Kidney (tissue), 14 donors: ENCODE measurements around the gene EIF4E2. TPM values are rescaled to one million over a fixed set of nuclear protein-coding genes. Genes with fewer than 3 reads are reported as not detected.

ENCODE experiments used
- DNase-seq, 5 donors: peaks; one replicate each; pipeline ENCODE4 v3.0.0-alpha.2; 2013 to 2020
- FAIRE-seq: peaks from 2 replicates; lab custom pipeline; 2012; peaks lifted over from hg19 to GRCh38; lab: Jason Lieb, UNC
- H3K27ac ChIP-seq, 2 donors: one replicate each; pipeline ENCODE4 v1.7.0; 2013; ENCODE audit warnings: low read depth in 2 of 2, low read length in 2 of 2, inconsistent platforms in 1 of 2
- H3K27me3 ChIP-seq: one replicate; pipeline ENCODE4 v1.7.1; 2013; ENCODE audit warnings: low read length, inconsistent platforms; ENCODE audit not compliant: control insufficient read depth, insufficient read depth
- H3K36me3 ChIP-seq, 3 donors: one replicate each; pipeline versions ENCODE4 v1.7.0 to v1.7.1; 2013; ENCODE audit warnings: low read length in 3 of 3, control low read depth in 1 of 3, inconsistent platforms in 1 of 3; ENCODE audit not compliant: insufficient read depth in 3 of 3, control insufficient read depth in 2 of 3
- H3K4me1 ChIP-seq, 3 donors: one replicate each; pipeline versions ENCODE4 v1.7.0 to v1.7.1; 2013; ENCODE audit warnings: low read length in 3 of 3, inconsistent platforms in 1 of 3, low read depth in 1 of 3; ENCODE audit not compliant: control insufficient read depth in 2 of 3, insufficient read depth in 2 of 3
- H3K4me3 ChIP-seq, 3 donors: one replicate each; pipeline versions ENCODE4 v1.7.0 to v1.8.1; 2013; ENCODE audit warnings: low read length in 3 of 3, control low read depth in 1 of 3, inconsistent platforms in 1 of 3
- H3K9ac ChIP-seq, 3 donors: one replicate each; pipeline versions ENCODE4 v1.7.0 to v1.7.1; 2013; ENCODE audit warnings: low read length in 3 of 3, control low read depth in 1 of 3, inconsistent platforms in 1 of 3
- H3K9me3 ChIP-seq, 3 donors: one replicate each; pipeline versions ENCODE4 v1.7.0 to v1.7.1; 2013; ENCODE audit warnings: low read length in 3 of 3, control low read depth in 1 of 3, inconsistent platforms in 1 of 3; ENCODE audit not compliant: control insufficient read depth in 2 of 3, insufficient read depth in 1 of 3
- intact Hi-C: fragments of 100-400 bp; cut with DNase I; formaldehyde crosslinking; loops from one replicate; pipeline ENCODE4 v1.11.1; 2022
- polyA plus RNA-seq: library from polyadenylated mRNA; stranded (reverse); fragments of 350-450 nt; fragmentation: Illumina TruSeq; extraction: RNeasy Lipid Tissue Mini Kit (QIAGEN cat#74804); gene quantifications from one replicate; pipeline ENCODE4 v1.2.3, GENCODE V29; 2014; ENCODE audit warnings: low read depth, low replicate concordance; ENCODE audit not compliant: insufficient read depth
- total RNA-seq: library from RNA; stranded (reverse); fragmentation: NEBNext Ultra II Directional; extraction: Animal tissue kit (Norgen Biotek cat#: 25700); gene quantifications from one replicate; pipeline ENCODE4 v1.2.1, GENCODE V29; 2021
- TF ChIP-seq, protein P1 (sequence below): IDR thresholded peaks from 3 replicates; pipeline ENCODE4 v1.5.1; 2012; ENCODE audit warnings: mild to moderate bottlenecking, moderate library complexity, borderline replicate concordance; ENCODE audit not compliant: insufficient read depth; ENCODE audit errors: extremely low read depth
- donor health status: control.
- donor health status: control.
- donor health status: control.
- donor health status: control.
- donor health status: control.
- donor health status: DM: yes; HTN: yes; CAD: no.
- donor health status: Normal renal cell carcinoma (clear cell type).

EIF4E2 gene
- total and polyA plus RNA-seq, 2 donors from 2014 or later, result 78.3 to 79.2 TPM

- Histone ChIP-seq H3K27ac (no peak overlapping the region), H3K9me3 (no peaks in the 10 kb centered on the region), H3K9ac (no peak overlapping the region), H3K4me1 (no peaks in the 10 kb centered on the region), H3K36me3 (no peaks in the 10 kb centered on the region), H3K27me3 (no peaks in the 10 kb centered on the region), H3K4me3 (no peak overlapping the region)
- DNase-seq, result no peak
- TF ChIP-seq, protein P1, sequence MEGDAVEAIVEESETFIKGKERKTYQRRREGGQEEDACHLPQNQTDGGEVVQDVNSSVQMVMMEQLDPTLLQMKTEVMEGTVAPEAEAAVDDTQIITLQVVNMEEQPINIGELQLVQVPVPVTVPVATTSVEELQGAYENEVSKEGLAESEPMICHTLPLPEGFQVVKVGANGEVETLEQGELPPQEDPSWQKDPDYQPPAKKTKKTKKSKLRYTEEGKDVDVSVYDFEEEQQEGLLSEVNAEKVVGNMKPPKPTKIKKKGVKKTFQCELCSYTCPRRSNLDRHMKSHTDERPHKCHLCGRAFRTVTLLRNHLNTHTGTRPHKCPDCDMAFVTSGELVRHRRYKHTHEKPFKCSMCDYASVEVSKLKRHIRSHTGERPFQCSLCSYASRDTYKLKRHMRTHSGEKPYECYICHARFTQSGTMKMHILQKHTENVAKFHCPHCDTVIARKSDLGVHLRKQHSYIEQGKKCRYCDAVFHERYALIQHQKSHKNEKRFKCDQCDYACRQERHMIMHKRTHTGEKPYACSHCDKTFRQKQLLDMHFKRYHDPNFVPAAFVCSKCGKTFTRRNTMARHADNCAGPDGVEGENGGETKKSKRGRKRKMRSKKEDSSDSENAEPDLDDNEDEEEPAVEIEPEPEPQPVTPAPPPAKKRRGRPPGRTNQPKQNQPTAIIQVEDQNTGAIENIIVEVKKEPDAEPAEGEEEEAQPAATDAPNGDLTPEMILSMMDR, result no peak
- intact Hi-C loops, result no loop called here
- no peak for FAIRE-seq
Observed at GRCh38 chr2:232610081-232610480, 59.6 kb downstream of the EIF4E2 start.

DNA sequence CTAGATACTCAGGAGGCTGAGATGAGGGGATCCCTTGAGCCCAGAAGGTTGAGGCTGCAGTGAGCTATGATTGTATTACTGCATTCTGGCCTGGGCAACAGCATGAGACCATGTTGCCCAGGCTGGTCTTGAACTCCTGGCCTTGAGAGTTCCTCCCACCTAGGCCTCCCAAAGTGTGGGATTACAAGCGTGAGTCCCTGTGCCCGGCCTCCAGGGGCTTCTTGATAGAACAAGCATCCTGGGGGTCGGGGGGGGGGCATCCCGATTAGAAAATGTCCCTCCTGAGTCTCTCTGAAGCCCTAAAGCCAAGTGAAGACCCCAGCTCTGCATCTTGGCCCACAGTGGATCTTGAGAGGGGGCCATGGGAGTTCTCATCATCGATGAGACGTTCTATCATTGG is 60.6 kb downstream of the EIF4E2 start:
- TF ChIP-seq, protein P1, result no peak
- Histone ChIP-seq H3K36me3 (no peaks in the 10 kb centered on the region), H3K27ac (no peak overlapping the region), H3K4me1 (no peaks in the 10 kb centered on the region), H3K9me3 (no peaks in the 10 kb centered on the region), H3K27me3 (no peaks in the 10 kb centered on the region), H3K4me3 (no peak overlapping the region), H3K9ac (no peak overlapping the region)
- FAIRE-seq (no peak), DNase-seq (peak in 1 of 5 donors; percentile 53)
- intact Hi-C loops, result no loop called here

DNA sequence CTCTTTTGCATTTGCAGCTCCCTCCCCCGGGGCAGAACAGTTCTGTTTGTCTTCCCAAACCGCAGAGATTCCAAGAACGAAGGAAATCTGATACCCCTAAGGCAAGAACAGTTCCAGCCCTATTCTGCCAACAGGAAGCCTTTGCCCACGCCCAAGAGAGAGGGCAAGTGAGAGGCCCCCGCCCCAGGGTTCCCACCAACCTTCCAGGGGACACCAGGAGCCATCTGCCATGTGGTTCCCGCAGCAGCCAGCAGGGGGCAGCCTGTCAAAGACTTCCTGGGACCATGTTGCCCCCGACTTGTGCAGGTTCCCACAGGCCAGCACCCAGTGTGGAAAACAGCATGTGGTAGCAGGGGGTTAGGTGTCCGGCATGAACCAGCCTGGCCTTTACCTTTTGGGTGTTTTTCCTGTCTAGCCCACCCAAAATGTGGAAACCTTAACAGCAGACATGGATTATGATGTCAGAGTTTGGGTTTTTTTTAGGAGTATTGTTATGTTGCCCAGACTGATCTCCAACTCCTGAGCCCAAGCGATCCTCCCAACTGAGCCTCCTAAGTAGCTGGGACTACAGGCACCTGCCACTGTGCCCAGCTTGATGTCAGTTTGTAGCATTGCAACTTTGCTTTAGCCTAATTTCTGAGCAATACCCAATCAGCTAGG is 61.2 kb downstream of the EIF4E2 start:
- peak; percentile 29 to 79 (median 53) for DNase-seq
- FAIRE-seq, result no peak
- Histone ChIP-seq H3K9ac (no peak overlapping the region), H3K27me3 (no peaks in the 10 kb centered on the region), H3K36me3 (no peaks in the 10 kb centered on the region), H3K4me3 (no peak overlapping the region), H3K27ac (no peak overlapping the region), H3K9me3 (no peaks in the 10 kb centered on the region), H3K4me1 (no peaks in the 10 kb centered on the region)
- TF ChIP-seq, protein P1, result peak; percentile 80
- intact Hi-C loops, result no loop called here
